Bronchial epithelial cell (primary cell): Measurements from ENCODE around the gene CCSAP. TPM values are rescaled to one million over a fixed set of nuclear protein-coding genes. Genes with fewer than 3 reads are reported as not detected.

Experiments used
- DNase-seq: peaks from one replicate; pipeline ENCODE4 v3.0.0-alpha.2; 2010; ENCODE audit warnings: low read depth
- FAIRE-seq: peaks from 2 replicates; lab custom pipeline; 2011; peaks lifted over from hg19 to GRCh38; lab: Jason Lieb, UNC
- H3K27me3 ChIP-seq: 2 replicates; pipeline ENCODE4 v1.5.1; 2011; ENCODE audit warnings: low read length; ENCODE audit not compliant: control insufficient read depth, insufficient read depth
- H3K36me3 ChIP-seq: 2 replicates; pipeline ENCODE4 v1.5.1; 2011; ENCODE audit warnings: low read length; ENCODE audit not compliant: control insufficient read depth, insufficient read depth
- H3K4me3 ChIP-seq: 2 replicates; pipeline ENCODE4 v1.5.1; 2011; ENCODE audit warnings: mild to moderate bottlenecking, low read depth, low read length, control low read depth
- CTCF ChIP-seq: IDR thresholded peaks from 2 replicates; pipeline ENCODE4 v1.5.1; 2011; ENCODE audit warnings: mild to moderate bottlenecking, moderate library complexity, low read length, control low read depth, inconsistent platforms; ENCODE audit not compliant: insufficient read depth, severe bottlenecking
- total RNA-seq: library from RNA; depleted of rRNA; stranded (reverse); fragments of >200 nt; gene quantifications from 2 replicates; pipeline ENCODE4 v1.2.1, GENCODE V29; 2014

The CCSAP gene
- total RNA-seq, 1 donor from 2014 or later = 7.6 TPM

- FAIRE-seq (no peak), DNase-seq (no peak)
- no peaks in the 10 kb centered on the region for H3K36me3 ChIP-seq
- no peaks in the 10 kb centered on the region for H3K27me3 ChIP-seq
- H3K4me3 ChIP-seq = no peak overlapping the region
- no peak for TF ChIP-seq CTCF
These were observed 27.8 kb upstream of the CCSAP start for GRCh38 chr1:229370601-229371021.

- no peak for TF ChIP-seq CTCF
- H3K36me3 ChIP-seq = no peaks in the 10 kb centered on the region
- FAIRE-seq = no peak
- H3K27me3 ChIP-seq = no peaks in the 10 kb centered on the region
- peak; percentile 11 for DNase-seq
- no peak overlapping the region for H3K4me3 ChIP-seq
These were observed 25.5 kb upstream of the CCSAP start for GRCh38 chr1:229368347-229368746.

GRCh38 chr1:229365569-229365968 is 22.7 kb upstream of the CCSAP start:
- H3K27me3 ChIP-seq = no peaks in the 10 kb centered on the region
- DNase-seq = no peak
- H3K4me3 ChIP-seq = no peak overlapping the region
- no peak for TF ChIP-seq CTCF
- FAIRE-seq = no peak
- no peaks in the 10 kb centered on the region for H3K36me3 ChIP-seq

GRCh38 chr1:229364207-229365065 is 21.6 kb upstream of the CCSAP start:
- DNase-seq (no peak), FAIRE-seq (peak; percentile 32)
- no peaks in the 10 kb centered on the region for H3K27me3 ChIP-seq
- H3K36me3 ChIP-seq = no peaks in the 10 kb centered on the region
- no peak overlapping the region for H3K4me3 ChIP-seq
- no peak for TF ChIP-seq CTCF

GRCh38 chr1:229363723-229364122 is 20.9 kb upstream of the CCSAP start:
- TF ChIP-seq CTCF = no peak
- H3K27me3 ChIP-seq = no peaks in the 10 kb centered on the region
- FAIRE-seq = no peak
- H3K4me3 ChIP-seq = no peak overlapping the region
- H3K36me3 ChIP-seq = no peaks in the 10 kb centered on the region
- no peak for DNase-seq
